HG02623 (cell line): Measurements from ENCODE around the gene PAQR7.
A peak's percentile ranks its signal among the peaks of the same experiment; 100 is the strongest.

Experiments used
- ATAC-seq: cut with Tn5 transposase; IDR thresholded peaks from one replicate; pipeline ENCODE4 v1.9.1; 2021; ENCODE audit warnings: moderate library complexity; ENCODE audit not compliant: unreplicated experiment

Gene PAQR7

DNA sequence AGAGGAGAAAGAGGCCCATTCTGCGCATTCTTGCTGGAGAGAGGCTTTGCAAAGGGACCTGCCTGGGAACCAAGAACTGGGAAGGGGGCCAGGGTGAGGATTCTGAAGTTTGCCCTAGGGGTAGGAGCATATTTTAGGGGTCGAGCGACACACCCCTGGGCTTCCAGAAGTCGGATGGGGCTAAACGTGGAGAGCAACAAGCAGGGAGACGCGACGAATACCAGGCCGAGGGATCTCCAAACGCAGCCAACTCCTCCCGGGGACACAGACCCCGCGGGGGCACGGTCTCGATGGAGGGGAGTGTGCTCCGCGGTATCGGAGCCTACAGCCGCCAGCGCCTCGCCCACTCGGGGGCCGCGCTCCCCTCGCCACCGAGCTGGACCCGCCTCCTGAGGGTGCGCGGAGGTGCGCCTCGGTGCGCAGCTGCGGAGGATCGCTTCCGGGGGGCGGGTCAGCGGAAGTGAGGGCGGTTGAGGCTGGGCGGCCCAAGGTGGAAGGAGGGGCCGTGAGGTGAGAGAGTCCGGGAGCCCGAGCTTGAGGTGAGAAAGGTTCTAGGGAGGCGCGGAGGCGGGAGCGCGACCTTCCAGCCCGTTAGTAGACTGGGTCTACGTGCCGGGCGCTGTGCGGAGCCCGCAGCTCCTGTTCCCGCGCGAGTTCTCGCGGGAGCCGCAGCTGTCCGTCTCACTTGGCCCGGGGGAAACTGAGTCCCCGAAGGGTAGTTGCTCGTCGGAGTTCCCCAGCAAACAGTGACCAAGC lies 55.8 kb downstream of the PAQR7 start, which contains the start of gene MTFR1L:
Gene MTFR1L, plus strand, starts transcription at position 464 of the 756 bp plus-strand sequence. CDS start 3,151 bp downstream, outside the sequence.
- ATAC-seq = peak; percentile 67

DNA sequence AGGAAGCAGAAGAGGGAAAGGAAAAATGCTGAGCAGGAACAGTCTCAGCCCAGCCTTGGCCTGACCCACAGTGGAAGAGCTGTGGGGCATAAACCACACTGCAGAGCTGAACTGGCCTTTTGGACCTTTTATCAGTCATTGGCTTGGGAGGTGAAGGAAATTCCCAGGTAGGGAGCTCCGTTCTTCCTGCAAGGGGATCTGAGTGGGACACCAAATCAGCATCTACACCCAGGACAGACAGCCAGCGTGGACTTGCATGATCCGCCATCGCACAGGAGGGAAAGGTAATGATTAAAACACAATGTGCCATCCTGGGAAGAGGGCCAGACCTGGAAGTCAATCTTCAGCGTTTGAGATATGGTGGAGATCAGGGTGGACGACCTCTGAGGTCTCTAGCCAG lies 56.9 kb downstream of the PAQR7 start:
- no peak for ATAC-seq

DNA sequence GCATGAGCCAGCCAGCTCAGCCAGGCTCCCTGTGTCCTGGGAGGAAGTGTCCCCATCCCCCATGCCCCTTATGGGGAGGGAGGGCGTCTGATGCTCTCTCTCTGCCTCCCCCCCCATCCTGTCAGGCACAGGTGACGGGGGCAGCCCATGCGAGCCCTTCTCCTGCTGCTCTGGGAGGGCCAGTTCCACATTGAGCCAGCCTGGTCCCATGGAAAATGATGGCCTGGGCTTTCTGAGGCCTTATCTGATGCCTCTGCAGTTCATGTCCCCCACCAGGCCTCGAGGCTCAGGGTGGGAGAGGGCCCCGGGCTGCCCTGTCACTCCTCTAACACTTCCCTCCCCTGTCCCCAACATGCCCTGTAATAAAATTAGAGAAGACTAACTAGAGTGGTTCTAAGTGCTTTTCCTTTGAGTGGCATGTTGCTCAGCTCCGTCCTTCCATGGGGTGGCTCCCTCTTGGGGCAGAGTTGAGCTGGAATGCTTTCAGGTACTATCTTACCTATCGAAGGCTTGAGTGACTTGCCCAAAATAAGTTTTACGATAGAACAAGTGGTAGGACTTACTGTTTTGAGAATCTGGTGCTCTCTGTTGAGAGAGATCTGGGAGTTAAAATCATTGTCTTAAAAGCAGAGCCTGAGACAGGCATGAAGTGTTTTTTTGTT lies 57.5 kb downstream of the PAQR7 start:
- no peak for ATAC-seq

DNA sequence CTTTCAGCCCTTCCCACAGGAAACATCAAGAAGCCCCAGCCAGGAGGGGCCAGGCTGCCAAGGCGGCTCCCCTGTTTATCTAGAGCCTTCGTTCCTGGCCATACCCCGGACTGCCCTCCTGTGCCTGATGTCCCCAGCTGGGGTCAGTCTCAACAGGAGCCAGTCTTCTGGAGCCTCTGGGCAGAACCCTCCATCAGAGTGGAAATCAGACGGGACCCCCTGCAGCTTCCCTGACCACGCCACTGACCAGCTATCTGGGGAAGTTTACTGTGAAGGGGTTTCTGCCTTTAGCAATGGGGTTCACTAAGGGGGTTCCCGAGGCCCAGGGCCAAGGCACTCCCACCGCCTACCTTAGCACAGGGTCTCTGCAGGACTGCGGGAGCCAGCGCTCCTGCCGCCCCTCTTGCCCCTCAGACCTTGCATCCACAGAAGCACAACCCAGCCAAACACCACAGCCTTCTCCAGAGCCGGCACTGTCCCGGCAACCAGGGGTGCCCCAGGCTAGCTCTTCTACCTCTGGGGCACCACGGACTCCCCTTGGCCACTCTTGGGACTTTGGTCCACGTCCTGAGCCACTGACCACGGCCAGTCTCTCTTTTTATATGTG lies 59.3 kb downstream of the PAQR7 start:
- no peak for ATAC-seq

DNA sequence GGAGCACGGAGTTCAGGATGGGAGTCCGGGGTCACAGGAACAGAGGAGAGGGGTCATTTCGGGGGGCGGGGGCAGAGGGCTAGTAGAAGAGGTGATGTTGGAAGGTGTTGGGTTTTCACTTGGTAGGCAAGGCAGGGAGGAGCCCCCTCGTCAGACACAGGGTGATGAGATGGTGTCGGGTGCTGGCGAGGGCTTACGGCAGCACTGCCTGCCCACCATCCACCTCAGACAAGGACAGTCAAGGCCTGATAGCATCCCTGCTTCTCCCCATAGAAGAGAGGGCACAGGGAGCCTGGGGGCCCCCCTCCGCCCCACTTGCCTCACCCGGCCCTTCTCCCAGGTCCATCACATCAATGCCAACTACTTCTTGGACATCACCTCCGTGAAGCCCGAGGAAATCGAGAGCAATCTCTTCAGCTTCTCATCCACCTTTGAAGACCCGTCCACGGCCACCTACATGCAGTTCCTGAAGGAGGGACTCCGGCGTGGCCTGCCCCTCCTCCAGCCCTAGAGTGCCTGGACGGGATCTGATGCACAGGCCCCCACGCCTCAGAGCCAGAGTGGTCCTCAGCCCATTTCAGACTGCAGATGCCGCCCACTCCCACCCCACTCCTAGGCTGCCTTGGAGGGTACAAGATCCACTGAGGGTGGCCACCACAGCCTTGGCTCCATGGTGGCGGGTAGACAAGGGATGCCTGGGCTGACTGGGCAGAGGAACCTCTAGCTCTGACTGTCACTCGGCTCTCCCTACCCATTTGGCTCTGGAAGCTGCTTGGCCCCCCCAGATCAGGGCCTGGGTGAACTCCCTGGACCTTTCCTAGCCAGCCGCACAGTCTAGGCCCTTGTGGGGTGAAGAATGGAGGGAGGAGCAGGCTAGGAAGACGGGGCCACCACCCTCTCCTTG lies 60.0 kb downstream of the PAQR7 start:
- no peak for ATAC-seq

DNA sequence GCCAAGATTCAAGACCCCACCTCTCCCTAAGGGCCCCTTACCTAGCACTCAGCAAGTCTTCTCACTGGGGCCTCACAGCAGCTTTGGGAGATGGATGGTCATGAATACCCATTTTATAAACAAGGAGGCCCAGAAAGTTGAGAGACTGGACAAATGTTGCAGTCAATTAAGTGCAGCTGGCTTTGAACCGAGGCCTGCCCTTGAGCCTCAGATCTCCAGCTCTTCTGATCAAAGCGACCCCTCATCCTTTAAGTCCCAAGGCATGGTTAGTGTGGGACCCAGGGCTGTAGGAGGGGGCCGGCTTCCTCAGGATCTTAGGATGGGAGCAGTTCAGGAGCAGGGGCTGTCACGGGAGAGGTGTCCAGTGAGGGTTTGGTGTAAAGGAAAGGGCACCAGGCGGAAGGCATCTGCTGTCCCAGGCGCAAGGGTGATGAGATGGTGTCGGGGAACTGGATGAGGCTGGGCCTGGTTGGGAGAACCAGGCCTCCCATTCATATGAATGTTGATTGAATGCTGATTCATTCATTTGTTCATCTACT lies 60.9 kb downstream of the PAQR7 start:
- ATAC-seq = no peak

DNA sequence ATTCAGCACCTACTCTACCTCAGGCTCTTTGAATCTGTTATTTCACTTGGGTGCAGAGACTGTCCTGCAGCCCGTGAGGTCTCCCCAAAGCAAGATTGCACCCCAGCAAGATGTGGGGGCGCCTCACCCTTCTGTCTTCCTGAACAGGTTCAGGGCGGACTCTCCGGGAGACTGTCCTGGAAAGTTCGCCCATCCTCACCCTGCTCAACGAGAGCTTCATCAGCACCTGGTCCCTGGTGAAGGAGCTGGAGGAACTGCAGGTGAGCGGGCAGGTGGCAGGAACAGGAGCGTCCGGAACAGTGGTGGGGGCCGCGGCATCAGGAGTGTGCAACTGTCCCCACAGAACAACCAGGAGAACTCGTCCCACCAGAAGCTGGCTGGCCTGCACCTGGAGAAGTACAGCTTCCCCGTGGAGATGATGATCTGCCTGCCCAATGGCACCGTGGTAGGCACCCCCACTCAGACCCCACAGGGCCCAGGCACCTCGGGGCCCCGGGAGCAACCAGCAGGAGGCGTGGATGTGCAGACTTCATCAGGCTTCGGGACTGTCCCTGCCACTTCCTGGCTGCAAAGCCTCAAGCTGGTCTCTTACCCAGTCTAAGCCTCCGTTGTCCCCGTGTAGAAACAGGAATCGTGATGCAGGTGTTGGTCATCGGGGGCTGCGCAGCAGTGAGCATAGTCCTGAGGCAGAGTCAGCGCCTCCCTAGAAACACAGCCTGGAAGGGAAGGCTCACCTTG lies 61.6 kb downstream of the PAQR7 start:
- no peak for ATAC-seq

DNA sequence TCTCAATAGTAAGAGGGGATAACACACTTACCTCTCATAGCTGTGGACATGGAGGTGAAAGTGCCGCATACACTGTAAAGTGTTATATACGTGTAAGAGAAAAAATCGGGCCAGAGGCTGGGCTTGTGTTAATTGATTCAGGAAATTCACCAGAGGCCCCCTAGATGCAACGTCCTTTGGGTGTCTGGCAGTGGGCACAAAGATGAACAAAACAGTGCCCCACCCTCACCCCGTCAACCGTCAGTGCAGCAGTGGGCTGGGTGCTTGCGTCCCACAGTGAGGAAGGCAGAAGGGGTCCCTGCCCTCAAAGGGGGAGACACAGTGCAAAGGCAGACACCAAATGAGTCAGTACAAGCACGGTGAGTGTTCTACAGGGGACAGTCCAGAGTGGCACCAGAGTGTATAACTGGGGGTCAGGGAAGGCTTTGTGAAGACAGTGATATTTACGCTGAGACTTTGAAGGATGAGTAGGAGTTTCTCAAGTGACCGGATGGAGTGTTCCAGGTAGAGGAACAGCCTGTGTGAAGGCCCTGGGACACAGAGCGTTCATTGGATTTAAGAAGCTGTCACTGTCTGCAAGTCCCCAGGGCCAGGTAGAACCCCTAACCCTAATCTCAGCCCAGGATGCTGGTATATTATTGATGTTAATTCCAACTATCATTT lies 62.3 kb downstream of the PAQR7 start:
- ATAC-seq = no peak
